A549 (cell line): ENCODE results near the gene CHD9. TPM values are rescaled to one million over a fixed set of nuclear protein-coding genes. Genes with fewer than 3 reads are reported as not detected.

Source experiments
- ATAC-seq, 2 experiments: fragments of 200-7000 bp in 1 of 2; fragments of >200 bp in 1 of 2; cut with Nextera tagmentation in 1 of 2; cut with Tn5 transposase in 1 of 2; 3 replicates each; pipeline versions ENCODE4 v1.8.0 to v1.9.1; 2018 to 2020; ENCODE audit warnings: mild to moderate bottlenecking in 1 of 2, moderate library complexity in 1 of 2
- CTCF ChIA-PET: fragments of 300-600 bp; sonication (Branson Sonifier 250); formaldehyde crosslinking; extraction: SDS; loops from one replicate; lab custom pipeline; 2021; ENCODE audit warnings: antibody characterized with exemption, inconsistent platforms; lab: Yijun Ruan, JAX
- POLR2A ChIA-PET: fragments of 350-600 bp; formaldehyde crosslinking; extraction: SDS; loops from one replicate; lab custom pipeline; 2021; ENCODE audit warnings: antibody characterized with exemption, inconsistent platforms; lab: Yijun Ruan, JAX
- DNase-seq, 2 experiments: peaks; one replicate each; pipeline versions ENCODE4 v3.0.0 to v3.0.0-alpha.2; 2011 to 2016; ENCODE audit warnings: low read depth in 1 of 2, low spot score in 1 of 2
- FAIRE-seq: peaks from 2 replicates; lab custom pipeline; 2011; peaks lifted over from hg19 to GRCh38; lab: Jason Lieb, UNC
- H3K27ac ChIP-seq, 2 experiments: fragments of >200 bp; sonication (Bioruptor Twin); formaldehyde crosslinking; 3 replicates each; pipeline ENCODE4 v1.5.1; 2016 to 2017
- H3K4me1 ChIP-seq: fragments of >200 bp; sonication (Bioruptor Twin); formaldehyde crosslinking; 3 replicates; pipeline ENCODE4 v1.6.1; 2016
- H3K4me2 ChIP-seq: fragments of >200 bp; sonication (Bioruptor Twin); formaldehyde crosslinking; 3 replicates; pipeline ENCODE4 v1.6.1; 2016
- H3K4me3 ChIP-seq: fragments of >200 bp; sonication (Bioruptor Twin); formaldehyde crosslinking; 3 replicates; pipeline ENCODE4 v1.5.1; 2016
- H3K9me3 ChIP-seq: fragments of >200 bp; sonication (Bioruptor Twin); formaldehyde crosslinking; 3 replicates; pipeline ENCODE4 v1.6.1; 2016
- CBX8 ChIP-seq: fragments of 200-600 bp; sonication (generic); IDR thresholded peaks from 2 replicates; pipeline ENCODE4 v1.6.1; 2016
- HEYL ChIP-seq: fragments of 250-450 bp; sonication (Bioruptor Pico); IDR thresholded peaks from 2 replicates; pipeline ENCODE4 v1.8.0; 2021; ENCODE audit warnings: mild to moderate bottlenecking, moderate library complexity
- MAFK ChIP-seq: fragments of 450-650 bp; IDR thresholded peaks from 2 replicates; pipeline ENCODE4 v1.6.1; 2014; ENCODE audit not compliant: partially characterized antibody
- NPAS2 ChIP-seq: fragments of 250-450 bp; sonication (Bioruptor Pico); IDR thresholded peaks from 2 replicates; pipeline ENCODE4 v1.8.0; 2022; ENCODE audit warnings: mild to moderate bottlenecking, moderate library complexity, borderline replicate concordance
- RAD21 ChIP-seq, 2 experiments: fragments of >200 bp in 1 of 2; sonication (Bioruptor Twin) in 1 of 2; formaldehyde crosslinking in 1 of 2; IDR thresholded peaks in 1 of 2; conservative IDR thresholded peaks in 1 of 2; 2 replicates in 1 of 2; 3 replicates in 1 of 2; pipeline ENCODE4 v1.6.1; 2012 to 2018; ENCODE audit warnings: inconsistent platforms in 1 of 2
- RARB ChIP-seq: fragments of 250-450 bp; sonication (Bioruptor Pico); IDR thresholded peaks from 2 replicates; pipeline ENCODE4 v1.8.0; 2021; ENCODE audit warnings: mild to moderate bottlenecking, moderate library complexity
- RCOR1 ChIP-seq: fragments of 150-350 bp; IDR thresholded peaks from 2 replicates; pipeline ENCODE4 v1.6.1; 2014; ENCODE audit warnings: antibody characterized with exemption, low read length, low read depth
- SMC3 ChIP-seq: fragments of >200 bp; sonication (Bioruptor Twin); formaldehyde crosslinking; IDR thresholded peaks from 3 replicates; pipeline ENCODE4 v1.6.1; 2018; ENCODE audit warnings: inconsistent platforms
- ZC3H11A ChIP-seq: fragments of 450-650 bp; IDR thresholded peaks from 2 replicates; pipeline ENCODE4 v1.6.1; 2014; ENCODE audit warnings: antibody characterized with exemption, mild to moderate bottlenecking
- ZFP36 ChIP-seq: fragments of 450-650 bp; IDR thresholded peaks from 2 replicates; pipeline ENCODE4 v1.6.1; 2014; ENCODE audit warnings: borderline replicate concordance; ENCODE audit not compliant: partially characterized antibody
- ZNF302 ChIP-seq: fragments of 250-450 bp; sonication (Bioruptor Pico); IDR thresholded peaks from 2 replicates; pipeline ENCODE4 v1.9.0; 2021; ENCODE audit warnings: inconsistent platforms, mild to moderate bottlenecking, moderate library complexity
- WGBS: methylation state at CpG from one replicate; pipeline ENCODE4 v1.1.6; 2017; ENCODE audit errors: missing lambda C conversion rate; 5-methylcytosine and 5-hydroxymethylcytosine counted together
- polyA plus RNA-seq, 4 experiments: library from polyadenylated mRNA; depleted of rRNA in 3 of 4; stranded (reverse); fragments of >200 nt; fragmentation: RNase III in 1 of 4; extraction: RNeasy Plus Mini Kit Qiagen cat#74134 plus additional on column Dnase treatment in 1 of 4; gene quantifications; 2 replicates in 3 of 4; 3 replicates in 1 of 4; pipeline ENCODE4 v1.2.3, GENCODE V29; 2011 to 2017
- TF ChIP-seq, protein P1 (sequence below): IDR thresholded peaks from 2 replicates; pipeline ENCODE4 v1.6.1; 2012
- TF ChIP-seq, protein P2 (sequence below): IDR thresholded peaks from 2 replicates; pipeline ENCODE4 v1.6.1; 2012; ENCODE audit warnings: low read depth, borderline replicate concordance
- TF ChIP-seq, protein P3 (sequence below): fragments of 450-650 bp; IDR thresholded peaks from 2 replicates; pipeline ENCODE4 v1.6.1; 2014; ENCODE audit warnings: antibody characterized with exemption
- TF ChIP-seq, protein P4 (sequence below): IDR thresholded peaks from 2 replicates; pipeline ENCODE4 v1.6.1; 2012
- TF ChIP-seq, protein P5 (sequence below): fragments of 250-450 bp; sonication (Bioruptor Pico); IDR thresholded peaks from 2 replicates; pipeline ENCODE4 v1.5.0; 2020; ENCODE audit warnings: low read depth, mild to moderate bottlenecking, moderate library complexity
- TF ChIP-seq, protein P6 (sequence below): fragments of 200-600 bp; sonication (generic); IDR thresholded peaks from 2 replicates; pipeline ENCODE4 v1.6.1; 2016; ENCODE audit warnings: antibody characterized with exemption, mild to moderate bottlenecking, moderate library complexity

CHD9 gene
- polyA plus RNA-seq, 2 of the 4 experiments (the other 2 are of a cell fraction): 17.8 to 51.6 TPM

DNA sequence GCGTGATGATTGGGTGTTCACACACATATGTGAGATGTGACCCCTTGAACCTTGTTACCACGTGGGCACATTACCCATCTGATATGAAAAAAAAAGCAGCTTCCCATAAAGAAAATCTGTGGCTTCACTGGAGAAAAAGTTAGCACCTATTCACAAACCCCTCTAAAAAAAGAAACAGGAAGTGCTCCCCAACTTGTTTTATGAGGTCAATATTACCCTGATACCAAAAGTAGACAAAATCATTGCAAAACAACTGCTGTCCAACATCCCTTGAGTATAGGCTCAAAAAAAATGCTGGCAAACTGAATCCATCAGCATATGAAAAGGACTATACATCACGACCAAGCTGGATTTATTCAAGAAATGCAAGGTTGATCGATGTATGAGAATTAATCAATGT, 279.8 kb downstream of the CHD9 start (continued):
- TF ChIP-seq NPAS2 (CRISPR knock-in tag): no peak

DNA sequence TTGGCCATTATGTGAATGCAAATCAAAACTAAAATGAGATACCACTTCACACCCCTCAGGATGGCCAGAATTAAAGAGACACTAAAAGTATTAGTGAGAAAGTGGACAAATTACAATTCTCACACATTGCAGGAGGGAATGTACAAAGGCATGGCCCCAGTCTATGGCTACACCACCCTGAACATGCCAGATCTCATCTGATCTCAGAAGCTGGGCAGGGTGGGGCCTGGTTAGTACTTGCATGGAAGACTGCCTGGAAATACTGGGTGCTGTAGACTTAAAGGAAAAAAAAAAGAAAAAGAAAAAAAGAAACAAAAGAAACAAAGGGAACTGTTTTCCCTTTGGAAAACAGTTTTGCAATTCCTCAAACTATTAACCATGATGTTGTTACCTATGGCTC, 282.5 kb downstream of the CHD9 start:
- ChIA-PET POLR2A (no interaction called here), CTCF (no interaction called here)
- DNase-seq (no peak), ATAC-seq (no peak), FAIRE-seq (no peak)
- no peaks in the 10 kb centered on the region for H3K9me3 ChIP-seq
- TF ChIP-seq, protein P1, sequence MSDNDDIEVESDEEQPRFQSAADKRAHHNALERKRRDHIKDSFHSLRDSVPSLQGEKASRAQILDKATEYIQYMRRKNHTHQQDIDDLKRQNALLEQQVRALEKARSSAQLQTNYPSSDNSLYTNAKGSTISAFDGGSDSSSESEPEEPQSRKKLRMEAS: no peak
- TF ChIP-seq RCOR1: no peak
- TF ChIP-seq SMC3: no peak
- no peak for TF ChIP-seq ZC3H11A
- no peak for TF ChIP-seq HEYL (CRISPR knock-in tag)
- no peak for TF ChIP-seq ZNF302 (CRISPR knock-in tag)
- TF ChIP-seq RARB: no peak
- TF ChIP-seq, protein P2, sequence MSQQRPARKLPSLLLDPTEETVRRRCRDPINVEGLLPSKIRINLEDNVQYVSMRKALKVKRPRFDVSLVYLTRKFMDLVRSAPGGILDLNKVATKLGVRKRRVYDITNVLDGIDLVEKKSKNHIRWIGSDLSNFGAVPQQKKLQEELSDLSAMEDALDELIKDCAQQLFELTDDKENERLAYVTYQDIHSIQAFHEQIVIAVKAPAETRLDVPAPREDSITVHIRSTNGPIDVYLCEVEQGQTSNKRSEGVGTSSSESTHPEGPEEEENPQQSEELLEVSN: no peak
- no peak for TF ChIP-seq ZFP36
- TF ChIP-seq RAD21 (conservative IDR thresholded peaks at IDR 0.05 in 1 of 2, IDR thresholded peaks at IDR 0.05 in 1 of 2): no peak
- TF ChIP-seq, protein P3, sequence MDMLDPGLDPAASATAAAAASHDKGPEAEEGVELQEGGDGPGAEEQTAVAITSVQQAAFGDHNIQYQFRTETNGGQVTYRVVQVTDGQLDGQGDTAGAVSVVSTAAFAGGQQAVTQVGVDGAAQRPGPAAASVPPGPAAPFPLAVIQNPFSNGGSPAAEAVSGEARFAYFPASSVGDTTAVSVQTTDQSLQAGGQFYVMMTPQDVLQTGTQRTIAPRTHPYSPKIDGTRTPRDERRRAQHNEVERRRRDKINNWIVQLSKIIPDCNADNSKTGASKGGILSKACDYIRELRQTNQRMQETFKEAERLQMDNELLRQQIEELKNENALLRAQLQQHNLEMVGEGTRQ: no peak
- no peak for TF ChIP-seq NPAS2 (CRISPR knock-in tag)
- no peak for TF ChIP-seq CBX8
- TF ChIP-seq, protein P4, sequence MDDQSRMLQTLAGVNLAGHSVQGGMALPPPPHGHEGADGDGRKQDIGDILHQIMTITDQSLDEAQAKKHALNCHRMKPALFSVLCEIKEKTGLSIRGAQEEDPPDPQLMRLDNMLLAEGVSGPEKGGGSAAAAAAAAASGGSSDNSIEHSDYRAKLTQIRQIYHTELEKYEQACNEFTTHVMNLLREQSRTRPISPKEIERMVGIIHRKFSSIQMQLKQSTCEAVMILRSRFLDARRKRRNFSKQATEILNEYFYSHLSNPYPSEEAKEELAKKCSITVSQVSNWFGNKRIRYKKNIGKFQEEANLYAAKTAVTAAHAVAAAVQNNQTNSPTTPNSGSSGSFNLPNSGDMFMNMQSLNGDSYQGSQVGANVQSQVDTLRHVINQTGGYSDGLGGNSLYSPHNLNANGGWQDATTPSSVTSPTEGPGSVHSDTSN: no peak
- TF ChIP-seq, protein P5, sequence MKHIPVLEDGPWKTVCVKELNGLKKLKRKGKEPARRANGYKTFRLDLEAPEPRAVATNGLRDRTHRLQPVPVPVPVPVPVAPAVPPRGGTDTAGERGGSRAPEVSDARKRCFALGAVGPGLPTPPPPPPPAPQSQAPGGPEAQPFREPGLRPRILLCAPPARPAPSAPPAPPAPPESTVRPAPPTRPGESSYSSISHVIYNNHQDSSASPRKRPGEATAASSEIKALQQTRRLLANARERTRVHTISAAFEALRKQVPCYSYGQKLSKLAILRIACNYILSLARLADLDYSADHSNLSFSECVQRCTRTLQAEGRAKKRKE (CRISPR knock-in tag): no peak
- TF ChIP-seq MAFK: no peak
- no peak overlapping the region for H3K4me3 ChIP-seq
- H3K27ac ChIP-seq: no peak overlapping the region
- H3K4me2 ChIP-seq: no peak overlapping the region
- no peaks in the 10 kb centered on the region for H3K4me1 ChIP-seq

DNA sequence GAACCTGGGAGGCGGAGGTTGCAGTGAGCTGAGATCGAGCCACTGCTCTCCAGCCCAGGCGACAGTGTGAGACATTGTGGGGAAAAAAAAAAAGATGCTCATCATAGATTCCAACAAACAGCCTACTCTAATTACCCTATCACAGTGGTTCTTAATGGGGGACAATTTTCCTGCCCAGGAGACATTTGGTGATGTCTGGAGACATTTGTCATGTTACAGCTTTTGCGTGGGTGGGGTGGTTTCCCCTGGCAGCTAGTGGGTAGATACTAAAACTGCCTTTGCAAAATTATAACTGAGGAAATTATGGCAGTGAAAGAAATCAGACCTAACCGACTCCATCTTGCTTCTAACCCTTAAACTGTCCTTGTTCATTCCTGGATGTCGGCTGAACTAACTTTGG, 287.0 kb downstream of the CHD9 start:
- Histone ChIP-seq H3K27ac (no peak overlapping the region), H3K4me2 (no peak overlapping the region), H3K4me1 (no peaks in the 10 kb centered on the region), H3K4me3 (no peak overlapping the region), H3K9me3 (no peaks in the 10 kb centered on the region)
- DNase-seq (no peak), ATAC-seq (no peak), FAIRE-seq (no peak)
- ChIA-PET CTCF (no interaction called here), POLR2A (no interaction called here)
- WGBS: 32% methylated on average over 6 of the region's 6 CpGs
- TF ChIP-seq, protein P6, sequence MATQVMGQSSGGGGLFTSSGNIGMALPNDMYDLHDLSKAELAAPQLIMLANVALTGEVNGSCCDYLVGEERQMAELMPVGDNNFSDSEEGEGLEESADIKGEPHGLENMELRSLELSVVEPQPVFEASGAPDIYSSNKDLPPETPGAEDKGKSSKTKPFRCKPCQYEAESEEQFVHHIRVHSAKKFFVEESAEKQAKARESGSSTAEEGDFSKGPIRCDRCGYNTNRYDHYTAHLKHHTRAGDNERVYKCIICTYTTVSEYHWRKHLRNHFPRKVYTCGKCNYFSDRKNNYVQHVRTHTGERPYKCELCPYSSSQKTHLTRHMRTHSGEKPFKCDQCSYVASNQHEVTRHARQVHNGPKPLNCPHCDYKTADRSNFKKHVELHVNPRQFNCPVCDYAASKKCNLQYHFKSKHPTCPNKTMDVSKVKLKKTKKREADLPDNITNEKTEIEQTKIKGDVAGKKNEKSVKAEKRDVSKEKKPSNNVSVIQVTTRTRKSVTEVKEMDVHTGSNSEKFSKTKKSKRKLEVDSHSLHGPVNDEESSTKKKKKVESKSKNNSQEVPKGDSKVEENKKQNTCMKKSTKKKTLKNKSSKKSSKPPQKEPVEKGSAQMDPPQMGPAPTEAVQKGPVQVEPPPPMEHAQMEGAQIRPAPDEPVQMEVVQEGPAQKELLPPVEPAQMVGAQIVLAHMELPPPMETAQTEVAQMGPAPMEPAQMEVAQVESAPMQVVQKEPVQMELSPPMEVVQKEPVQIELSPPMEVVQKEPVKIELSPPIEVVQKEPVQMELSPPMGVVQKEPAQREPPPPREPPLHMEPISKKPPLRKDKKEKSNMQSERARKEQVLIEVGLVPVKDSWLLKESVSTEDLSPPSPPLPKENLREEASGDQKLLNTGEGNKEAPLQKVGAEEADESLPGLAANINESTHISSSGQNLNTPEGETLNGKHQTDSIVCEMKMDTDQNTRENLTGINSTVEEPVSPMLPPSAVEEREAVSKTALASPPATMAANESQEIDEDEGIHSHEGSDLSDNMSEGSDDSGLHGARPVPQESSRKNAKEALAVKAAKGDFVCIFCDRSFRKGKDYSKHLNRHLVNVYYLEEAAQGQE: no peak
- TF ChIP-seq, protein P4: no peak
